ENCODE measurements around the gene SNRNP25.

Gene SNRNP25

DNA sequence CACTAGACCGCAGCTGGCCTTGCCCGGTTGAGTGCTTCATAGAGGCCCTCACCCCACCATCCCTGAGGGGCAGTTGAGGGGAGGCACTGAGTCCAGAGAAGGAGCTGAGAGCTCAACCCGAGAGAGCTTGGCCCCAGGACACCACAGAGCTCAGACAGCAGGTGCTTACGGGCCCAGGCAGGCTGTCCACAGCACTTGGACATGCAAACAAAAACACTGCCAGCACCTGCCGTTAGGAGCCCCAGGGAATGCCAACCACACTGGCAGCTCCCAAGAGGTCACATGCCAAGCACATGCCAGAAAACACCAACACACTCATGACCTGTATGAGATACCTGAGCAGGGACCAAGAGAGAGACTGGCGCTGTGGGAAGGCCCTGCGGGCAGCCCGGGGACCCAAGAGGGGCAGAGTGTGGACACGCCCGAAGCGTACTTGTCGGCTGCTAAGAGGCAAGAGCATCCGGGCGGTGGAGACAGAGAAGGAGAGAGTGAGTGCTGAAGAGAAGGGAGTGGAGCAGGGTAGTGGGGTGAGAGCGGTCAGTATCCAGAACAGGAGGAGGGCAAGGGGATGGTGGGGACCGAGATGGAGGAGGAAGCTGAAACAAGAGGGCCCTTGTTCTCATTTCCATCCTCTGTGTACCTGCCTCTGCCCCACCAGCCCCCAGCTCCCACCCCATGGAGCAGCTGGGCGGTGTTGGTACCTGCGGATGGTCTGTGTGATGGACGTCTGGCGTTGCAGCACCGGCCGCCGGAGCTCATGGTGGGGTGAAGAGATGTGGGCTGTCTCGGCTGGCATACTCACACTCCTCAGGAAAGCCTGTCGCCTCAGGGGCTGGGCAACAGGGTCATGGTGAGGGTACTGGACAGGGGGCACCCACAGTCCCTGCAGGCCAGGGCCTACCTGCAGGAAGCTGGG lies 10.6 kb downstream of the SNRNP25 start:
- no peak for DNase-seq

DNA sequence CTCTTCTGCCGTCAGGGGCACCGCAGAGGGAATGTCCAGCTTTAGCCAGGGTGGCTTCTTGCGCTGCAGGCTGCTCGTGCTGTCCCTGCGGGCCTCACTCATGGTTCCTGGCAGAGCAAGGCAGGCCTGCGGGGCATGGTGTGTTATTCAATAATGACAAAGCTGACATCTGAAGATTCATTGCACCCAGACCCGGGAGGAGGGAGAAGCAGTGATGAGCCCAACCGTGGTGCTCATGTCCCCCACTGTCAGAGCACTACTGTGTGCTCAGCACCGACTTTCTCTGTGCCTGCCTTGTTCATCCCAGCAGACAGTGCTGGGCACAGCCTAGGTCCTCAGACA lies 11.3 kb downstream of the SNRNP25 start:
- DNase-seq = no peak

GRCh38 chr16:65745-66144 lies 12.1 kb downstream of the SNRNP25 start:
- DNase-seq = peak; percentile 36

GRCh38 chr16:66309-67182 lies 12.9 kb downstream of the SNRNP25 start:
- DNase-seq = no peak

DNA sequence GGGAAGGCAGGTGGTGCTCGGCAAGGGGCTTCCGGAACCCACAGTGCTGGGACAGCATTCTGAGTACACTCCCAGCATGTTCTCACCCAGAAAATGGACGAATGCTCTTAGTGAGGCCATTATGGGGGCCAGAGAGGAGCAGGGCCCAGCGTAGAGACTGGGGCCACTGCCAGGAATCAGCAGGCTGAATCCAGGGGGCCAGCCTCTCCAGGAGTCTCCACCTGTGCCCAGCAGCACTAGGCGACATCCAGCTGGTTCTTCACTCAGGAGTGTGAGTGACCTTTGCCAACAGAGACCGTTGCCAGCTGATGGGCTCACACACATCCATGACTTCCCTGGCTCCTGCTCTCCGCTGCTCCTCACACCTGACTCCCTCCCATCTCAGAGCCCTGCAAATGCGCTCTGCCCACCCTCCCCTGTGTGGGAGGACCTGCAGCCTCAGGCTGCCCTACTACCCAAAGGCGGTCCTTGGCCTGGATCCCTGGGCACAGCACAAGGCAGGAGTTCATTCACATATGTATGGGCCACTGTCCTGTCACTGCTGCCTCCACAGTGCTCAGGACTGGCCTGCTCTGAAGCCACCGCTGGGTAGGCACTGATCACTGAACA lies 13.7 kb downstream of the SNRNP25 start:
- no peak for DNase-seq

DNA sequence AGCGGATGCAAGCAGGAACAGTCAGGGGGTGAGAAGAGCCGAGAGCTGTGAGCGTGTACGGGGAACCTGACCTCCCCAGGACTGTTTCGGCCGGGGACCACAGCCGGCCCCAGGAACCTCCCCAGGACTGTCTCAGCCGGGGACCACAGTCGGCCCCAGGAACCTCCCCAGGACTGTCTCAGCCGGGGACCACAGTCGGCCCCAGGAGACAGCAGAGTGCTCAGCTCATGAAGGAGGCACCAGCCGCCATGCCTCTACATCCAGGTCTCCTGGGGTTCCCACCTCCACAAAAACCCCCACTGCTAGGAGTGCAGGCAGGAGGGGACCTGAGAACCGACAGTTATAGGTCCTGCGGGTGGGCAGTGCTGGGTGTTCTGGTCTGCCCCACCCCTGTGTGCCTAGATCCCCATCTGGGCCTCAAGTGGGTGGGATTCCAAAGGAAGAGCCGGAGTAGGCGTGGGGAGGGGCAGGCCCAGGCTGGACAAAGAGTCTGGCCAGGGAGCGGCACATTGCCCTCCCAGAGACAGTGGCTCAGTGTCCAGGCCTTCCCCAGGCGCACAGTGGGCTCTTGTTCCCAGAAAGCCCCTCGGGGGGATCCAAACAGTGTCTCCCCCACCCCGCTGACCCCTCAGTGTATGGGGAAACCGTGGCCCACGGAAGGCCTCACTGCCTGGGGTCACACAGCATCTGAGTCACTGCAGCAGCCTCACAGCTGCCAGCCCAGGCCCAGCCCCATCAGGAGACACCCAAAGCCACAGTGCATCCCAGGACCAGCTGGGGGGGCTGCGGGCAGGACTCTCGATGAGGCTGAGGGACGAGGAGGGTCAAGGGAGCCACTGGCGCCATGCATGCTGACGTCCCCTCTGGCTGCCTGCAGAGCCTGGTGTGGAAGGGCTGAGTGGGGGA lies 14.5 kb downstream of the SNRNP25 start:
- no peak for DNase-seq

GRCh38 chr16:69181-69580 lies 15.6 kb downstream of the SNRNP25 start:
- no peak for DNase-seq

DNA sequence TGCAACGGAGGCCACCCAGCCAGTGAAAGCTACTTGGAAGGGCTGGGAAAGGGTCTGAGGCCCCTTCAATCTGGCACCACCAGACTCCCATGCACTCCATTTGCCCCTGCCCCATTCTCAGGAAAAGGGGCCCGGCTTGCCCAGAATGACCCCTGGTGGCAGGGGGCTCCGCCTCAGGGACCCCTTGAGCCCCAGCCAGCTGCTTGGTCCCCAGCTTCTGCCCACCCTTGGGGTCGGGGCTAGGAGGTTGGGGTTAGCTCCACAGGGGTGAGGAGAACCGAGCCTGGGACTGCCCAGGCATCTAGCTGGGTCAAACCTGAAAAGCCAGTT lies 17.5 kb downstream of the SNRNP25 start:
- DNase-seq = no peak

- DNase-seq = no peak
These were observed 18.1 kb downstream of the SNRNP25 start for GRCh38 chr16:71540-72401.

GRCh38 chr16:72561-73548 lies 19.2 kb downstream of the SNRNP25 start, which contains the start of gene RHBDF1:
Gene RHBDF1, minus strand, starts transcription at chr16:72631. Its CDS starts 7,616 bp downstream, at chr16:65015.
- DNase-seq = no peak

- DNase-seq = no peak
These were observed 20.6 kb downstream of the SNRNP25 start for GRCh38 chr16:74051-74746.

GRCh38 chr16:74747-75334 lies 21.2 kb downstream of the SNRNP25 start:
- DNase-seq = no peak

- peak; percentile 44 for DNase-seq
These were observed 22.2 kb downstream of the SNRNP25 start for GRCh38 chr16:75580-76501.

- peak; percentile 36 for DNase-seq
These were observed 23.1 kb downstream of the SNRNP25 start for GRCh38 chr16:76535-77272.

DNA sequence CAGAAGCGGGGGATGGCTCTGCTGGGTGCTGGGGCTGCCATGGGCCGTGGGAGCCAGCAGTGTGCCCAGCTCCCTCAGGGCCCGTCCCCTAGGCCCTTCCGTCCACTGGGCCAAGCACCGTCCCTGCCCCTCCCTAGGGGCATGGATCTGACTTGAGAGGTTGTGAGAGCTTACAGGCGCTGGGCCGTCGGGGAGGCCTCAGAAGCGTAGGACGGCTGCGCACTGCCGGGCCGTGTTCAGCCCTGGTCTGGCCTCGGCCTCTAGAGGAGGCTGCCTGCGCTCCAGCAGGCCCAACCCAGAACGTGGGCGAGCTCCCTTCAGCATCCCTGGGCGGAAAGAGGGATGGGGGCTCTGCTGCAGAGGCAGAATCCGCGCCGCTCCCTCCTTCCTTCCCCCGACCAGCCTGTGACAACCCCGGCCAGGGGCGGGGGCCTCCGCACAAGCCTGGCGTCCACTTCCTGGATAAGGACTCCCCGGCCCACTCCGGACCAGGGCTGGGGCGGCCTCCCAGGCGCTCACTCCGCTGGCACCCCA lies 23.7 kb downstream of the SNRNP25 start:
- DNase-seq = no peak

GRCh38 chr16:77807-78443 lies 24.3 kb downstream of the SNRNP25 start, which contains the start of gene MPG:
Gene MPG, plus strand, starts transcription at chr16:78225. Its CDS starts 85 bp downstream, at chr16:78310.
- no peak for DNase-seq

Measured in DMS 273 treated with DMSO at 0.1 percent for 48 hours (cell line).